MCF 10A (cell line): ENCODE measurements around the gene BPNT1. TPM values are rescaled to one million over a fixed set of nuclear protein-coding genes. Genes with fewer than 3 reads are reported as not detected.

ENCODE experiments used
- Bru-seq: library from RNA; stranded (reverse); fragments of 400-500 nt; gene quantifications from one replicate; lab custom pipeline; 2021; lab: Mats Ljungman, UMichigan
- BruChase-seq, 2 experiments: library from RNA; stranded (reverse); fragments of 400-500 nt; gene quantifications; one replicate each; lab custom pipeline; 2021; lab: Mats Ljungman, UMichigan
- BruUV-seq: library from RNA; stranded (reverse); fragments of 400-500 nt; replicated peaks from 2 replicates; lab custom pipeline; 2021; lab: Mats Ljungman, UMichigan
- CTCF ChIA-PET: fragments of 300-600 bp; sonication (Branson Sonifier 250); formaldehyde crosslinking; extraction: SDS; loops from one replicate; lab custom pipeline; 2021; ENCODE audit warnings: antibody characterized with exemption, inconsistent platforms; lab: Yijun Ruan, JAX
- POLR2A ChIA-PET: fragments of 300-600, 350-650 bp; sonication (Branson Sonifier 250); formaldehyde crosslinking; extraction: SDS; loops from one replicate; lab custom pipeline; 2020; ENCODE audit warnings: antibody characterized with exemption, inconsistent platforms; lab: Yijun Ruan, JAX
- DNase-seq: peaks from one replicate; pipeline ENCODE4 v3.0.0-alpha.2; 2018; ENCODE audit not compliant: unreplicated experiment
- H3K27ac Mint-ChIP-seq: one replicate; pipeline ENCODE4 v1.8.0; 2022; ENCODE audit warnings: mild to moderate bottlenecking, low read depth, mixed read lengths; ENCODE audit not compliant: unreplicated experiment
- H3K27me3 Mint-ChIP-seq: one replicate; pipeline ENCODE4 v1.8.0; 2022; ENCODE audit warnings: mixed read lengths; ENCODE audit not compliant: insufficient read depth, unreplicated experiment
- H3K36me3 Mint-ChIP-seq: one replicate; pipeline ENCODE4 v1.8.0; 2022; ENCODE audit warnings: mild to moderate bottlenecking, moderate library complexity, mixed read lengths; ENCODE audit not compliant: insufficient read depth, unreplicated experiment
- H3K4me1 Mint-ChIP-seq: one replicate; pipeline ENCODE4 v1.8.0; 2022; ENCODE audit warnings: mixed read lengths; ENCODE audit not compliant: insufficient read depth, unreplicated experiment
- H3K4me3 Mint-ChIP-seq: one replicate; pipeline ENCODE4 v1.8.0; 2022; ENCODE audit warnings: mild to moderate bottlenecking, moderate library complexity, mixed read lengths; ENCODE audit not compliant: unreplicated experiment
- H3K9me3 Mint-ChIP-seq: one replicate; pipeline ENCODE4 v1.8.0; 2022; ENCODE audit warnings: mixed read lengths; ENCODE audit not compliant: unreplicated experiment
- CTCF ChIP-seq: fragments of 200-600 bp; IDR thresholded peaks from one replicate; pipeline ENCODE4 v1.8.0; 2022; ENCODE audit warnings: antibody characterized with exemption, mild to moderate bottlenecking; ENCODE audit not compliant: unreplicated experiment
- intact Hi-C: fragments of 100-400 bp; cut with micrococcal nuclease; formaldehyde crosslinking; loops from 2 replicates; pipeline ENCODE4 v1.14.1; 2022
- long read RNA-seq: library from polyadenylated mRNA; stranded (forward); transcript quantifications from one replicate; pipeline ENCODE4 v2.0.0, GENCODE V29; 2022
- total RNA-seq: library from RNA; stranded (reverse); gene quantifications from 2 replicates; pipeline ENCODE4 v1.2.3, GENCODE V29; 2022

BPNT1 gene
- total RNA-seq = 39.2 and 44.6 TPM in 2 replicates
- Bru-seq, nascent RNA = percentile 60 among the genes with signal in this experiment
- percentile 73 among the genes with signal in this experiment for BruChase-seq, experiment 1, labeled RNA remaining after a 6-hour chase
- BruChase-seq, experiment 2, labeled RNA remaining after a 2-hour chase = percentile 65 among the genes with signal in this experiment
- long read RNA-seq, transcript BPNT1-201 (9 exons, 2,465 nt) = major isoform, 16 of 24 reads
- long read RNA-seq, partial matches to known transcripts = 3 of 24 reads
- long read RNA-seq, other reads (novel, unspliced or antisense) = 4 of 24 reads

GRCh38 chr1:220089650-220090556 lies at the start of gene BPNT1:
BPNT1 (minus strand) TSS chr1:220089788; CDS start chr1:220079846, 9,942 bp downstream.
- TF ChIP-seq CTCF = no peak

GRCh38 chr1:220137019-220137786 lies 47.6 kb upstream of the BPNT1 start:
- intact Hi-C loops = no loop called here
- POLR2A ChIA-PET = no interaction called here
- TF ChIP-seq CTCF = no peak

More at GRCh38 chr1:220089650-220090556, at the start of gene BPNT1:
- peak; percentile 100 for DNase-seq
- H3K27me3 Mint-ChIP-seq = no peaks in the 10 kb centered on the region
- peaks cover 9% of the 10 kb centered on the region for H3K4me1 Mint-ChIP-seq
- peaks cover 5% of the 10 kb centered on the region for H3K36me3 Mint-ChIP-seq
- BruUV-seq = no TSS peak
- H3K9me3 Mint-ChIP-seq = no peaks in the 10 kb centered on the region
- H3K4me3 Mint-ChIP-seq = peak within 1 kb of the TSS; percentile 92
- H3K27ac Mint-ChIP-seq = peak within 1 kb of the TSS; percentile 76
- intact Hi-C loops = no loop called here
- ChIA-PET POLR2A (interaction anchor here (0.6 to 2.2 kb wide), 24 partner anchors 10 to 1805 kb away, joined by 3 to 15 read pairs (median 4); partner anchors contain the start of genes EPRS1 and RRP15), CTCF (interaction anchor here (0.6 to 1.4 kb wide), 20 partner anchors 10 to 1977 kb away, joined by 3 to 6 read pairs (median 4); no protein-coding TSS in a partner anchor)

GRCh38 chr1:220135755-220136154 lies 46.2 kb upstream of the BPNT1 start:
- no peak for DNase-seq
- no peak for TF ChIP-seq CTCF
- POLR2A ChIA-PET = interaction anchor here (1.2 kb wide), 1 partner anchor 11 kb away, joined by 4 read pairs; no protein-coding TSS in a partner anchor
- Mint-ChIP-seq H3K9me3 (no peaks in the 10 kb centered on the region), H3K27me3 (no peaks in the 10 kb centered on the region), H3K36me3 (peaks cover 99% of the 10 kb centered on the region), H3K27ac (no peak overlapping the region), H3K4me1 (no peaks in the 10 kb centered on the region), H3K4me3 (no peak overlapping the region)
- intact Hi-C loops = no loop called here
- BruUV-seq = no TSS peak
- CTCF ChIA-PET = interaction anchor here (0.7 to 0.9 kb wide), 3 partner anchors 23 to 381 kb away, joined by 3 to 6 read pairs (median 3); no protein-coding TSS in a partner anchor

More at GRCh38 chr1:220137019-220137786, 47.6 kb upstream of the BPNT1 start:
- Mint-ChIP-seq H3K4me1 (no peaks in the 10 kb centered on the region), H3K36me3 (peaks cover 99% of the 10 kb centered on the region), H3K27ac (peak overlapping the region; percentile 49), H3K9me3 (no peaks in the 10 kb centered on the region), H3K27me3 (no peaks in the 10 kb centered on the region), H3K4me3 (no peak overlapping the region)
- no TSS peak for BruUV-seq
- CTCF ChIA-PET = interaction anchor here (0.7 to 1.4 kb wide), 5 partner anchors 10 to 24 kb away, joined by 3 to 9 read pairs (median 4); no protein-coding TSS in a partner anchor
- DNase-seq = no peak
